K562 (cell line): Measurements from ENCODE around the gene TNP1. TPM values are rescaled to one million over a fixed set of nuclear protein-coding genes. Genes with fewer than 3 reads are reported as not detected.

Experiments
- ATAC-seq: fragments of 200-7000 bp; cut with Tn5 transposase; 3 replicates; pipeline ENCODE4 v1.9.1; 2020; ENCODE audit warnings: moderate library complexity
- BruUV-seq: library from RNA; stranded (reverse); fragments of 400-500 nt; replicated peaks from 2 replicates; lab custom pipeline; 2021; lab: Mats Ljungman, UMichigan
- CTCF ChIA-PET: fragments of 300-600 bp; formaldehyde crosslinking; extraction: SDS; loops from one replicate; lab custom pipeline; 2021; ENCODE audit warnings: low intra/inter-chr PET ratio; lab: Yijun Ruan, JAX
- POLR2A ChIA-PET: fragments of 300-600, 350-650 bp; sonication (Branson Sonifier 250); formaldehyde crosslinking; extraction: SDS; loops from one replicate; lab custom pipeline; 2021; ENCODE audit warnings: antibody characterized with exemption, inconsistent platforms; lab: Yijun Ruan, JAX
- DNase-seq, 4 experiments: peaks; one replicate each; pipeline versions ENCODE4 v3.0.0 to v3.0.0-alpha.2; 2011 to 2018; ENCODE audit warnings: low spot score in 3 of 4, mixed read lengths in 3 of 4; ENCODE audit errors: extremely low read depth in 1 of 4
- FAIRE-seq: peaks from 2 replicates; lab custom pipeline; 2011; peaks lifted over from hg19 to GRCh38; lab: Jason Lieb, UNC
- H2AFZ ChIP-seq: 2 replicates; pipeline ENCODE4 v1.6.0; 2011; ENCODE audit warnings: low read depth, low read length, control low read depth, inconsistent platforms
- H3K27ac ChIP-seq: fragments of 200-600 bp; 3 replicates; pipeline ENCODE4 v1.8.0; 2011; ENCODE audit warnings: low read depth, mild to moderate bottlenecking, control low read depth, inconsistent platforms, low read length, moderate library complexity, mixed read lengths; ENCODE audit errors: extremely low read depth
- H3K27me3 ChIP-seq, 2 experiments: fragments of 300-600 bp in 1 of 2; 2 replicates in 1 of 2; 3 replicates in 1 of 2; pipeline versions ENCODE4 v1.6.0 to v1.8.0; 2011; ENCODE audit warnings: inconsistent platforms in 2 of 2, low read length in 2 of 2, mild to moderate bottlenecking in 1 of 2, mixed read lengths in 1 of 2, moderate library complexity in 1 of 2; ENCODE audit not compliant: control insufficient read depth in 2 of 2, insufficient read depth in 2 of 2
- H3K36me3 ChIP-seq: fragments of 300-600 bp; 3 replicates; pipeline ENCODE4 v1.8.0; 2011; ENCODE audit warnings: mild to moderate bottlenecking, low read length, inconsistent platforms; ENCODE audit not compliant: control insufficient read depth, insufficient read depth
- H3K4me1 ChIP-seq, 2 experiments: fragments of 200-600 bp in 1 of 2; replicated peaks in 1 of 2; 2 replicates in 1 of 2; 3 replicates in 1 of 2; pipeline versions ENCODE4 v1.5.1 to v1.8.0; 2011; ENCODE audit warnings: inconsistent platforms in 2 of 2, low read length in 2 of 2, mild to moderate bottlenecking in 1 of 2, mixed read lengths in 1 of 2, moderate library complexity in 1 of 2; ENCODE audit not compliant: control insufficient read depth in 2 of 2, insufficient read depth in 2 of 2
- H3K4me2 ChIP-seq: 2 replicates; pipeline ENCODE4 v1.6.1; 2011; ENCODE audit warnings: low read length, control low read depth, inconsistent platforms, mixed read lengths; ENCODE audit not compliant: insufficient read depth
- H3K4me3 ChIP-seq: fragments of 200-600 bp; sonication (generic), shearing (Covaris generic); 2 replicates; pipeline ENCODE4 v1.5.1; 2016; ENCODE audit warnings: control low read depth, inconsistent platforms
- H3K79me2 ChIP-seq: fragments of 200-600 bp; 3 replicates; pipeline ENCODE4 v1.8.0; 2011; ENCODE audit warnings: low read length, inconsistent platforms; ENCODE audit not compliant: control insufficient read depth, insufficient read depth
- H3K9ac ChIP-seq, 2 experiments: 2 replicates each; pipeline versions ENCODE4 v1.6.0 to v1.6.1; 2011; ENCODE audit warnings: low read depth in 2 of 2, low read length in 2 of 2, control low read depth in 1 of 2, inconsistent platforms in 1 of 2, mild to moderate bottlenecking in 1 of 2, mixed read lengths in 1 of 2; ENCODE audit not compliant: insufficient read depth in 1 of 2
- H3K9me1 ChIP-seq: one replicate; pipeline ENCODE4 v1.6.0; 2011; ENCODE audit warnings: inconsistent platforms, mild to moderate bottlenecking, low read length, moderate library complexity; ENCODE audit not compliant: control insufficient read depth, insufficient read depth
- H3K9me3 ChIP-seq: replicated peaks from 2 replicates; pipeline ENCODE4 v1.5.1; 2011; ENCODE audit warnings: low read depth, low read length, inconsistent platforms; ENCODE audit not compliant: control insufficient read depth, insufficient read depth
- H4K20me1 ChIP-seq: replicated peaks from 2 replicates; pipeline ENCODE4 v1.6.1; 2011; ENCODE audit warnings: low read length, inconsistent platforms, mixed read lengths; ENCODE audit not compliant: control insufficient read depth, insufficient read depth
- GMEB1 ChIP-seq: fragments of 250-450 bp; sonication (Bioruptor Pico); IDR thresholded peaks from 2 replicates; pipeline ENCODE4 v1.4.0; 2020; ENCODE audit warnings: mild to moderate bottlenecking
- PKNOX1 ChIP-seq: fragments of 450-650 bp; IDR thresholded peaks from 2 replicates; pipeline ENCODE4 v1.6.1; 2016
- THAP12 ChIP-seq: fragments of 250-450 bp; sonication (Bioruptor Pico); IDR thresholded peaks from 2 replicates; pipeline ENCODE4 v1.9.0; 2021; ENCODE audit warnings: mild to moderate bottlenecking, inconsistent platforms
- WHSC1 ChIP-seq: IDR thresholded peaks from one replicate; pipeline ENCODE4 v1.6.1; 2012; ENCODE audit warnings: low read length, control low read depth, inconsistent platforms
- ZNF23 ChIP-seq: fragments of 250-450 bp; sonication (Bioruptor Pico); IDR thresholded peaks from 2 replicates; pipeline ENCODE4 v1.4.0; 2020; ENCODE audit warnings: mild to moderate bottlenecking
- WGBS: fragments of 100-300 bp; shearing (Covaris generic); methylation state at CpG from one replicate; pipeline ENCODE4 v1.1.6; 2016; ENCODE audit warnings: low coverage, mixed read lengths; ENCODE audit not compliant: insufficient coverage; ENCODE audit errors: missing lambda C conversion rate; 5-methylcytosine and 5-hydroxymethylcytosine counted together
- in situ Hi-C: fragments of 300-500 bp; cut with MboI; formaldehyde crosslinking; loops from 4 replicates; pipeline ENCODE4 v1.15.0; 2018; ENCODE audit warnings: inconsistent platforms, mixed read lengths
- intact Hi-C: fragments of 100-400 bp; cut with micrococcal nuclease; formaldehyde crosslinking; loops from 2 replicates; pipeline ENCODE4 v1.14.2; 2022
- polyA plus RNA-seq, 8 experiments: library from polyadenylated mRNA; depleted of rRNA in 4 of 8; stranded (reverse) in 5 of 8; unstranded in 3 of 8; fragments of >200 nt; fragmentation: Nextera tagmentation in 2 of 8; fragmentation: Illumina TruSeq in 1 of 8; extraction: Ambion mirVana in 2 of 8; extraction: Trizol in 1 of 8; gene quantifications; 2 replicates each; pipeline versions ENCODE4 v1.2.1 to v1.2.3, GENCODE V29; 2011 to 2014; ENCODE audit warnings: inconsistent platforms in 1 of 8, missing spikeins in 1 of 8
- total RNA-seq, 7 experiments: library from RNA; depleted of rRNA in 6 of 7; stranded (reverse); fragments of >200 nt in 6 of 7; fragmentation: Illumina TruSeq in 2 of 7; extraction: Trizol in 2 of 7; gene quantifications; 2 replicates each; pipeline versions ENCODE4 v1.2.1 to v1.2.3, GENCODE V29; 2011 to 2021; ENCODE audit warnings: low replicate concordance in 1 of 7

The TNP1 gene
- total and polyA plus RNA-seq, 9 of the 15 experiments (the other 6 are each of a cell fraction or from before 2014, with no cell fraction given), result not detected

GRCh38 chr2:216904974-216905373, 45.1 kb upstream of the TNP1 start:
- Histone ChIP-seq H4K20me1 (no peaks in the 10 kb centered on the region), H3K27ac (no peak overlapping the region), H2AFZ (no peak overlapping the region), H3K9me1 (no peaks in the 10 kb centered on the region), H3K27me3 (no peaks in the 10 kb centered on the region), H3K4me1 (peaks cover 0 to 3% of the 10 kb centered on the region in 2 experiments; a peak in 2 of 5 replicates), H3K36me3 (no peaks in the 10 kb centered on the region), H3K79me2 (no peaks in the 10 kb centered on the region), H3K9ac (no peak overlapping the region), H3K9me3 (no peaks in the 10 kb centered on the region), H3K4me3 (no peak overlapping the region), H3K4me2 (no peak overlapping the region)
- whole genome bisulfite sequencing, result no CpG with 5 or more reads among the region's 1 CpG
- ChIA-PET POLR2A (no interaction called here), CTCF (no interaction called here)
- intact Hi-C loops, result no loop called here
- TF ChIP-seq ZNF23 (CRISPR knock-in tag) (no peak), THAP12 (no peak), GMEB1 (CRISPR knock-in tag) (no peak), PKNOX1 (no peak), WHSC1 (no peak)
- DNase-seq (no peak), FAIRE-seq (no peak), ATAC-seq (no peak)
- BruUV-seq, result no TSS peak
- in situ Hi-C loops, result no loop called here
